Measurements from ENCODE around the gene PGAP3. TPM values are rescaled to one million over a fixed set of nuclear protein-coding genes. Genes with fewer than 3 reads are reported as not detected.
A peak's percentile ranks its signal among the peaks of the same experiment; 100 is the strongest.

The PGAP3 gene
- total RNA-seq, 1 experiment from 2014 or later: 34.6 TPM

GRCh38 chr17:39639566-39640458 is 48.0 kb downstream of the PGAP3 start:
- DNase-seq (ENCODE audit: low spot score): no peak

- no peak for DNase-seq (ENCODE audit: low spot score)
These were observed 48.8 kb downstream of the PGAP3 start for GRCh38 chr17:39639043-39639442.

- no peak for DNase-seq (ENCODE audit: low spot score)
These were observed 49.5 kb downstream of the PGAP3 start for GRCh38 chr17:39638317-39638716.

- DNase-seq (ENCODE audit: low spot score): peak; percentile 82
These were observed 50.7 kb downstream of the PGAP3 start, which contains the start of gene STARD3 for GRCh38 chr17:39636927-39637736. TSS of gene STARD3 (plus strand) at chr17:39637144. CDS start at chr17:39653532, 16,388 bp downstream.

GRCh38 chr17:39636587-39636926 is 51.3 kb downstream of the PGAP3 start:
- DNase-seq (ENCODE audit: low spot score): no peak

- DNase-seq (ENCODE audit: low spot score): no peak
These were observed 52.2 kb downstream of the PGAP3 start for GRCh38 chr17:39635614-39636176.

- DNase-seq (ENCODE audit: low spot score): peak; percentile 76
These were observed 53.4 kb downstream of the PGAP3 start for GRCh38 chr17:39634384-39634871.

- DNase-seq (ENCODE audit: low spot score): no peak
These were observed 54.2 kb downstream of the PGAP3 start for GRCh38 chr17:39633570-39634183.

GRCh38 chr17:39632153-39632941 is 55.5 kb downstream of the PGAP3 start:
- DNase-seq (ENCODE audit: low spot score): peak; percentile 78

GRCh38 chr17:39631403-39631802 is 56.5 kb downstream of the PGAP3 start:
- DNase-seq (ENCODE audit: low spot score): peak; percentile 57

- no peak for DNase-seq (ENCODE audit: low spot score)
These were observed 58.0 kb downstream of the PGAP3 start for GRCh38 chr17:39629898-39630297.

- no peak for DNase-seq (ENCODE audit: low spot score)
These were observed 58.4 kb downstream of the PGAP3 start for GRCh38 chr17:39629494-39629880.

GRCh38 chr17:39628655-39629493 is 59.0 kb downstream of the PGAP3 start:
- DNase-seq (ENCODE audit: low spot score): no peak

GRCh38 chr17:39627712-39628516 is 59.9 kb downstream of the PGAP3 start:
- no peak for DNase-seq (ENCODE audit: low spot score)

GRCh38 chr17:39627047-39627711 is 60.7 kb downstream of the PGAP3 start:
- no peak for DNase-seq (ENCODE audit: low spot score)

- DNase-seq (ENCODE audit: low spot score): no peak
These were observed 61.4 kb downstream of the PGAP3 start, which contains the start of gene PPP1R1B for GRCh38 chr17:39626171-39627046. TSS of gene PPP1R1B (plus strand) at chr17:39626952. CDS start at chr17:39627393, 441 bp downstream.

GRCh38 chr17:39625198-39625785 is 62.6 kb downstream of the PGAP3 start:
- DNase-seq (ENCODE audit: low spot score): no peak
